ENCODE data around the gene VWF.

GRCh38 chr12:6072302-6072752 lies 52.1 kb downstream of the VWF start:
- TF ChIP-seq POLR2A (IDR thresholded peaks at IDR 0.05) (no peak), CTCF (IDR thresholded peaks at IDR 0.05 in 4 of 5, conservative IDR thresholded peaks at IDR 0.05 in 1 of 5) (no peak)

Measured in gastrocnemius medialis (tissue), 4 donors.